Activated T-cell treated with anti-CD3 and anti-CD28 coated beads, Interleukin-2, amount 50 U/mL, for 24 hours (primary cell): Measurements from ENCODE around the gene TAC3.
A peak's percentile ranks its signal among the peaks of the same experiment; 100 is the strongest.

Source experiments
- DNase-seq: peaks from one replicate; pipeline ENCODE4 v3.0.0-alpha.2; 2020
- H3K27ac Mint-ChIP-seq: 2 replicates; pipeline ENCODE4 v1.8.0; 2020; ENCODE audit warnings: mild to moderate bottlenecking, mixed read lengths
- H3K27me3 Mint-ChIP-seq: 2 replicates; pipeline ENCODE4 v1.8.0; 2020; ENCODE audit warnings: mixed read lengths
- H3K36me3 Mint-ChIP-seq: 2 replicates; pipeline ENCODE4 v1.8.0; 2020; ENCODE audit warnings: low read depth, mixed read lengths
- H3K4me1 Mint-ChIP-seq: 2 replicates; pipeline ENCODE4 v1.8.0; 2020; ENCODE audit warnings: low read depth, mixed read lengths
- H3K4me3 Mint-ChIP-seq: 2 replicates; pipeline ENCODE4 v1.8.0; 2020; ENCODE audit warnings: mild to moderate bottlenecking, moderate library complexity, mixed read lengths
- H3K9me3 Mint-ChIP-seq: 2 replicates; pipeline ENCODE4 v1.8.0; 2020; ENCODE audit warnings: mixed read lengths

Gene TAC3

DNA sequence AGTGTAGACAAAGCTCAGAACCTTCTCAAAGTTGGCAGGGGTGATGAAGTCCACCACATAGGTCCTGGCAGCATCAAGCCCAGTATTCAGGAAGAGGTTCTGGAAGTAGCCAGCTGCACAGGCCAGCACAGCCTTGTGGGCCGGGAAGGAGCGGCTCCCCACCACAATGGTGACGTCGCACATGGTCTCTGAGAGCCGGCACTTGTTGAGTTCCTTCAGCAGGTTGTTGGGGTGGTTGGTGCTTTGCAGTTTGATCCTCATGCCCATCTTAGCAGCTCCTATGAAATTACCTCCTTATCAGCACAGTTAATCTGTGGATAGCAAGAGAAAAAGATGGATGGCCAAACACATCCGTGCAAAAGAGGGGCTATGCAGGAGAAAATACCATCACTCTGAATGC, 11.7 kb downstream of the TAC3 start:
- Mint-ChIP-seq H3K4me3 (peak overlapping the region; percentile 92), H3K36me3 (peaks cover 62% of the 10 kb centered on the region), H3K27ac (peak overlapping the region; percentile 9)

DNA sequence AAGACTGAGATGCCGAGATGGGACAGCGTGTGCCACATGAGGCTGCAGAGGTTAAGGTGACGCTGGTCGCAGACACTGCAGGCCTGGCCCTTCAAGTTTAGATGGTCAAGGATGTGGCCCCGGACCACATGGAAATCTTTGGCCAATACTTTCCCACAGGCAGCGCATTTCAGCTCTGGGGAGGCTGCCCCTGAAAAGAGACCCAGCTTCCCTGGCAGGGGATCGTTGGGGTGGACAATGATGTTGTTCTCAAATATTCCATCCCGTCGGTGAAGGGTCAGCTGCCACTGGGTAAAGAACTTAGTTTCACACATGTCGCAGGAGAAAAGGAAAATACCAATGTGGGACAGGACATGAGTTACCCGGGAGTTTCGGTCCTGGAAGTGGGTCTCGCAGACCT, 12.9 kb downstream of the TAC3 start:
- peaks cover 70% of the 10 kb centered on the region for H3K36me3 Mint-ChIP-seq
- DNase-seq = no peak
- no peaks in the 10 kb centered on the region for H3K9me3 Mint-ChIP-seq
- H3K27me3 Mint-ChIP-seq = no peaks in the 10 kb centered on the region
- no peak overlapping the region for H3K4me3 Mint-ChIP-seq
- H3K4me1 Mint-ChIP-seq = peaks cover 83% of the 10 kb centered on the region
- H3K27ac Mint-ChIP-seq = no peak overlapping the region

More for the DNA sequence above, 11.7 kb downstream of the TAC3 start:
- Mint-ChIP-seq H3K27me3 (no peaks in the 10 kb centered on the region), H3K4me1 (peaks cover 77% of the 10 kb centered on the region), H3K9me3 (no peaks in the 10 kb centered on the region)
- DNase-seq = no peak

DNA sequence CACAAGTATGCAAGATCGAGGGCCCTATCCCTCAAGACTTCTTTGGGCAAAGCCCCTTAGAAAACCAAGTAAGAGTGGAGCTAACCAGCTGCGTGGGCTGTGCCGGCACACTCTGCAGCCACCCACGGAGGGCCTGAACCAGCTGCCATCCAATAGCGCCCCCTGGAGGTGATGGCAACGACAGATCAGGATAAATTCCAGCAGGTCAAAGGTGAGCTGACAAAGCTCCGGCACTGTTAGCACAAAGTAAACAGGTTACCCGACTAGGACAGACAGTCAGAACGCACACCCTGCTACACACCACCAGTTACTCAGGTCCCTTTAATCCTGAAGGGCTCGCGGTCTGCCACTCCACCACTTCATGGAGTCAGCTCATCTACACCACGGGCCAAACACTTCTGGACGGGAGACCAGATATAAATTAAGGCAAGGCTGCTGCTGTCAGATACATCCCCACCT, 14.9 kb downstream of the TAC3 start:
- H3K27ac Mint-ChIP-seq = peak overlapping the region; percentile 52

GRCh38 chr12:57000393-57000792, 15.9 kb downstream of the TAC3 start:
- peaks cover 71% of the 10 kb centered on the region for H3K4me1 Mint-ChIP-seq

More for the DNA sequence above, 14.9 kb downstream of the TAC3 start:
- peak; percentile 77 for DNase-seq
- Mint-ChIP-seq H3K4me3 (peak overlapping the region; percentile 37), H3K4me1 (peaks cover 75% of the 10 kb centered on the region), H3K36me3 (peaks cover 89% of the 10 kb centered on the region), H3K9me3 (no peaks in the 10 kb centered on the region), H3K27me3 (no peaks in the 10 kb centered on the region)

DNA sequence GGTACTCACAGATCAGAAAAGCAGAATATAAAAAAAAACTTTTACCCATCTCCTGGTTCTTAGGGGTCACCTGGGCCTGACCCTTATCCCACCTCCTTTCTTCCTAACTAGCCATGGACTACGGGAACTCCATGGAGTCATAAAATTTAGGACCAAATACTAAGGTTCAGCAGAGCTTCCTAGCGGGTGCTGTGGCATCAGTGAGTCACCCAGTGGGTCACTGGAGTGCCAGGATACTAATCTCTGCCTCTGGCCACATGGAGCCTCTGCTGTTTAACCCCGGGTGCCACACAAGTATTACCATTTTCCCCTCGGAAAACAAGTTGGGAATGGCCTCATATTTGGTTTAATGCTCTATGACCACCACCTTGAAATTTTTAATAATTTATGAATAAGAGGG, 16.9 kb downstream of the TAC3 start:
- Mint-ChIP-seq H3K4me1 (peaks cover 62% of the 10 kb centered on the region), H3K36me3 (peaks cover 88% of the 10 kb centered on the region), H3K27me3 (no peaks in the 10 kb centered on the region), H3K27ac (peak overlapping the region; percentile 80), H3K9me3 (no peaks in the 10 kb centered on the region), H3K4me3 (peak overlapping the region; percentile 25)
- no peak for DNase-seq

More at GRCh38 chr12:57000393-57000792, 15.9 kb downstream of the TAC3 start:
- H3K36me3 Mint-ChIP-seq = peaks cover 94% of the 10 kb centered on the region
- H3K9me3 Mint-ChIP-seq = no peaks in the 10 kb centered on the region
- H3K27ac Mint-ChIP-seq = peak overlapping the region; percentile 76
- no peaks in the 10 kb centered on the region for H3K27me3 Mint-ChIP-seq
- no peak for DNase-seq
- peak overlapping the region; percentile 14 for H3K4me3 Mint-ChIP-seq

DNA sequence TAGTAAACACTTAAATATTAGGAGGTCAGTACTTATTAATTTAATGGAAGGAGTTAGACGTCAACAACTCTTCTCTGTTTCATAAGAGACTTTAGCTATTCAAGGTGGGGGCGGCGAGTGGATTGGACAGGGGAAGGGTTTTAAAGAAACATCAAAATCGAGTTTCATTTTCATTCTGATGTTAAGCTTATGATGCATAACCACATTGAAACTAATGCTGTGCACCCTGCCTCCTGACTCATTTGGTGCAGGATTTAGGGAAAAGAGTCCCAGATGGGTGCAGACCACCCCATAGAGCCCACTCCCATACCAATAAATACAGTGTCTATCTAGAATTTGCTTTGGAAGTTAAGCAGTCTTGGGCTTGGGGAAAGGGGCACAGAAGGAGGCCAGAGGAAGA, 17.3 kb downstream of the TAC3 start:
- Mint-ChIP-seq H3K27me3 (no peaks in the 10 kb centered on the region), H3K4me3 (peak overlapping the region; percentile 25), H3K27ac (peak overlapping the region; percentile 80), H3K9me3 (no peaks in the 10 kb centered on the region), H3K4me1 (peaks cover 57% of the 10 kb centered on the region), H3K36me3 (peaks cover 83% of the 10 kb centered on the region)
- DNase-seq = peak; percentile 47

DNA sequence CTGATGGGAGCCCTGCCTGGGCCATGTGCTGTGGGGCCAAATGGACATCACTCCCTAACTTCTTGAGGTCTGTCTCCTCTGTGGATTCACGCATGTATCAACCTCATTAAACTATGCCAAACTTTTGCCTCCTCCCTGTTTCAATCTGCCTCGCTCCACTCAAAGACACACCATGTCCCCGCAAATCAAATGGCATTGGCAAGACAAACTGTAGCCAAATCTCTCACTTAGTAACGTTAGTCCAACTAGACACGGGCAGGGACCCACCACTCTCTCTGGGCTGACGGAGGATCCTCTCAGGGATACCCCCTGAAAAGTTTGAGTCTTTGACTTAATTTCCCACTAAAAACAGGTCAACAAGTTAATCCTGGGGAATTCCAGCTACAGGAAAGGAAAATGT, 18.0 kb downstream of the TAC3 start:
- DNase-seq = no peak
- peak overlapping the region; percentile 80 for H3K27ac Mint-ChIP-seq
- H3K4me1 Mint-ChIP-seq = peaks cover 52% of the 10 kb centered on the region
- peak overlapping the region; percentile 25 for H3K4me3 Mint-ChIP-seq
- peaks cover 77% of the 10 kb centered on the region for H3K36me3 Mint-ChIP-seq
- H3K27me3 Mint-ChIP-seq = no peaks in the 10 kb centered on the region
- H3K9me3 Mint-ChIP-seq = no peaks in the 10 kb centered on the region

DNA sequence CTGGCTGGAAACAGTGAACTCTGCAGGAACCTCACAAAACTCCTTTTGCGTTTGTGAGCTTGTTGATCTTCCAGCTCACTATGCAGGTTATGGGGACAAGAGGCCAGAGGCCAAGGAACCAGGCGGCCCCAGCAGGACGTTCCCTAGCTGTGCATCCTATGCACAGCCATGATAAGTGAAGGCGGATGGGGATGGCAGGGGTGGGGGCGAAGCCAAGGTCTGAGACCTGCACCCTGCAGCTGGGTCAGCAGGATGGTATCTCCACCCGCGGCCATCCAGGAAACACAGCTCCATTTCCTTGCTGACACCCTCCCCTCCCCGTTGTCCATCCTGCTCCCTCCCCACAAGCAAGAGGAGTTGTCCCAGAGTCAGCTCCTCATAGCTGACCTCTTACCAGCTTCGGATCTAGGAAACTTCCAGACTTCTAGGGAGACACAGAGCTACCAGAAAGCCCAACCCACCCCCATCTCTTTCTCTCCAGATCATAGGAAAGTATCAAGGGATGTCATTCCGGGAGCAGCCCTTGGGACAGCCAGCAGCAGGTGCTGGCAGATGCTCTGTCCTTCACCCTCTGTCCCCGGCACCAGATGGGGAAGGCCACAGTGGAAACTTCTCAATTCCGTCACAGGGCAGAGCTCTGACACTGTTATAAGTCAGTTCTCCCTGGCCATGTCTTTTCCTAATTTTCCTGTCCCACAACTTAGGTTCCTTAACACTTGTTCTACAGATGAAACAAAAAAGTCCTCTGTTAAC, 19.4 kb downstream of the TAC3 start:
- no peaks in the 10 kb centered on the region for H3K9me3 Mint-ChIP-seq
- peaks cover 45% of the 10 kb centered on the region for H3K4me1 Mint-ChIP-seq
- H3K27ac Mint-ChIP-seq = peak overlapping the region; percentile 23
- H3K36me3 Mint-ChIP-seq = peaks cover 63% of the 10 kb centered on the region
- H3K4me3 Mint-ChIP-seq = no peak overlapping the region
- DNase-seq = no peak
- no peaks in the 10 kb centered on the region for H3K27me3 Mint-ChIP-seq

DNA sequence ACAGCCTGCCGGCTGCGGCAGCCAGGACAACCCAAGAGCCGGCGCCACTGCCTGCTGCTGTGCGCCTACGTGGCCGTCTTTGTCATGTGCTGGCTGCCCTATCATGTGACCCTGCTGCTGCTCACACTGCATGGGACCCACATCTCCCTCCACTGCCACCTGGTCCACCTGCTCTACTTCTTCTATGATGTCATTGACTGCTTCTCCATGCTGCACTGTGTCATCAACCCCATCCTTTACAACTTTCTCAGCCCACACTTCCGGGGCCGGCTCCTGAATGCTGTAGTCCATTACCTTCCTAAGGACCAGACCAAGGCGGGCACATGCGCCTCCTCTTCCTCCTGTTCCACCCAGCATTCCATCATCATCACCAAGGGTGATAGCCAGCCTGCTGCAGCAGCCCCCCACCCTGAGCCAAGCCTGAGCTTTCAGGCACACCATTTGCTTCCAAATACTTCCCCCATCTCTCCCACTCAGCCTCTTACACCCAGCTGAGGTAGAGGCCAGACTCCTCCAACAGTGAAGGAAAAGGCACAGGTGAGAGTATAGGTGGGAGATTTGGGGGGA, 20.3 kb downstream of the TAC3 start:
- peak overlapping the region; percentile 3 for H3K27ac Mint-ChIP-seq
- DNase-seq = no peak
- no peak overlapping the region for H3K4me3 Mint-ChIP-seq
- H3K27me3 Mint-ChIP-seq = no peaks in the 10 kb centered on the region
- H3K9me3 Mint-ChIP-seq = no peaks in the 10 kb centered on the region
- H3K36me3 Mint-ChIP-seq = peaks cover 54% of the 10 kb centered on the region
- H3K4me1 Mint-ChIP-seq = peaks cover 44% of the 10 kb centered on the region

- Mint-ChIP-seq H3K36me3 (peaks cover 47% of the 10 kb centered on the region), H3K4me3 (no peak overlapping the region), H3K4me1 (peaks cover 38% of the 10 kb centered on the region), H3K27ac (peak overlapping the region; percentile 3), H3K27me3 (no peaks in the 10 kb centered on the region), H3K9me3 (no peaks in the 10 kb centered on the region)
- no peak for DNase-seq
These were observed 21.0 kb downstream of the TAC3 start for GRCh38 chr12:56995201-56995929.

GRCh38 chr12:56994231-56994746, 22.0 kb downstream of the TAC3 start:
- Mint-ChIP-seq H3K9me3 (no peaks in the 10 kb centered on the region), H3K27ac (no peak overlapping the region), H3K27me3 (no peaks in the 10 kb centered on the region), H3K4me1 (peaks cover 27% of the 10 kb centered on the region), H3K36me3 (peaks cover 39% of the 10 kb centered on the region), H3K4me3 (no peak overlapping the region)
- no peak for DNase-seq

DNA sequence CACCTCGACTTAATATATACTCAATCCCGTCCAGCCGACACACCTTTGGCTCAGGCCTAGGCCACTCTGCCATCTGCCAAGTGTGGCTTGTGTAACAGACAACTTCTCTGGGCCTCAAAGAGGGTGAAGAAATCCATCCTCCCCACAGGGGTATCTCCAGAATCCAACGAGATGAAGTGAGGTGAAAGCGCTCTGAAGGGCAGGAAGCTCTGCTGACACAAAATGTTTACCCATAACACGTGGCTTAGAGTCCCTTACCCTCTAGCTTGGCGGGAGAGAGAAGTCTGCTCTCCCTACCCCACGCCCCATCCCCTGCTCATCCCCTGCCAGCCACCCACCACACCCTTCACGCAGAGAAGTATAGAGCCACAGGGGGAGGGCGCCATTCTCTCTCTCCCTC, 23.0 kb downstream of the TAC3 start:
- Mint-ChIP-seq H3K4me1 (peaks cover 18% of the 10 kb centered on the region), H3K36me3 (peaks cover 31% of the 10 kb centered on the region), H3K27me3 (no peaks in the 10 kb centered on the region), H3K4me3 (no peak overlapping the region), H3K9me3 (no peaks in the 10 kb centered on the region), H3K27ac (no peak overlapping the region)
- no peak for DNase-seq

DNA sequence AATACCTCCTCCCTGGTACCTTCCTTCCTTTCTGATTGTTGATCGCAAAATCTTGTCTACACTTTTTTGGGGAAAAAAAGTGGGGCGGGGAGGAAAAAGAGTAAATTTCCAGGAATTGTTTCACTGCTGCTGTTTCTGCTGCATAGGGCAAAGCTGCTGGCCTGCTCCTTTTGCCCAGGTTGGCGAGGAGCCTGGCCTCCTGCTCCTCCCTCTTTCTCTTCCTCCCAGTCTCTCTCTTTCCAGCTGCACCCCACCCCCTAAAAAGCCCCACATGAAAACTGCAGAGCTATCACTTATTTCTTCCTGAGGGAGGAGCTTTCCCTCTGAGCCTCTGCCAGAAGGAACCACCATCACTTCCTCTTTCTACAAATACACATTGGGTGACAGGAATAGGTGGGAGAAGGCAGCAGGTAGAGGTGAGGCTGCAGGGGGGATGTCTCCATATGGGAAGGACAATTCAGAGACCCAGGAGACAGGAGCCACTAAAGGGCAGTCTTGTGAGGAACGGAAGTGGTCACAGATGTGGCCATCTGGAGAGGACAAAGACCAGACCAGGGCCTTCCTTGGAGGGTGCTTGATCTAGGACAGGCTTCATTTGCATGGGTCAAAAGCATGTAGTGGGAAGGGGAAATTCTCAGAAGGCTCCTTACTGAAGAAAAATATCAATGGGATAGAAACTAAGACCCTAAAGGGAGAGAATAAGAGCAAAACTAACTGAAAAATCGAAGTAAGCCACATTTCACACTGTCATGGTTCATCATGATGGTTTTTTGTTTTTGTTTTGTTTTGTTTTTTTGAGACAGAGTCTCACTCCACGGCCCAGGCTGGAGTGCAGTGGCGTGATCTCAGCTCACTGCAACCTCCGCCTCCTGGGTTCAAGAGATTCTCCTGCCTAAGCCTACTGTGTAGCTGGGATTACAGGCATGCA, 24.7 kb downstream of the TAC3 start:
- H3K27me3 Mint-ChIP-seq = no peaks in the 10 kb centered on the region
- no peak overlapping the region for H3K4me3 Mint-ChIP-seq
- H3K36me3 Mint-ChIP-seq = peaks cover 14% of the 10 kb centered on the region
- H3K4me1 Mint-ChIP-seq = peaks cover 13% of the 10 kb centered on the region
- H3K9me3 Mint-ChIP-seq = no peaks in the 10 kb centered on the region
- no peak overlapping the region for H3K27ac Mint-ChIP-seq
- no peak for DNase-seq
